Loucy (cell line): ENCODE data around the gene CYP24A1.

Source experiments
- H2AFZ ChIP-seq: fragments of 200-600 bp; sonication (generic); 2 replicates; pipeline ENCODE4 v1.6.0; 2016; ENCODE audit warnings: antibody characterized with exemption, mild to moderate bottlenecking, low read length, moderate library complexity
- H3F3A ChIP-seq: fragments of 200-600 bp; 2 replicates; pipeline ENCODE4 v1.6.0; 2016; ENCODE audit warnings: antibody characterized with exemption, low read depth, mild to moderate bottlenecking
- H3K27me3 ChIP-seq: fragments of 200-600 bp; sonication (generic); 2 replicates; pipeline ENCODE4 v1.6.1; 2014; ENCODE audit warnings: low read length, mild to moderate bottlenecking; ENCODE audit not compliant: insufficient read depth, poor library complexity, severe bottlenecking
- H3K36me3 ChIP-seq: fragments of 200-600 bp; sonication (generic); 2 replicates; pipeline ENCODE4 v1.6.1; 2016; ENCODE audit warnings: low read length; ENCODE audit not compliant: insufficient read depth
- H3K4me1 ChIP-seq: fragments of 200-600 bp; sonication (generic); 2 replicates; pipeline ENCODE4 v1.5.1; 2014; ENCODE audit warnings: low read length, mild to moderate bottlenecking; ENCODE audit not compliant: insufficient read depth, poor library complexity, severe bottlenecking
- H3K4me2 ChIP-seq: fragments of 200-600 bp; sonication (generic); 2 replicates; pipeline ENCODE4 v1.6.0; 2014; ENCODE audit warnings: antibody characterized with exemption, low read length, low read depth, mild to moderate bottlenecking; ENCODE audit not compliant: poor library complexity, severe bottlenecking
- H3K4me3 ChIP-seq: fragments of 200-600 bp; sonication (generic); 2 replicates; pipeline ENCODE4 v1.5.1; 2014; ENCODE audit warnings: low read length, mild to moderate bottlenecking, mixed read lengths; ENCODE audit not compliant: poor library complexity, severe bottlenecking
- H3K79me2 ChIP-seq: fragments of 200-600 bp; sonication (generic); 2 replicates; pipeline ENCODE4 v1.6.1; 2014; ENCODE audit warnings: low read length; ENCODE audit not compliant: insufficient read depth
- H3K9ac ChIP-seq: fragments of 200-600 bp; sonication (generic); 2 replicates; pipeline ENCODE4 v1.6.0; 2014; ENCODE audit warnings: mild to moderate bottlenecking, low read depth, low read length, moderate library complexity; ENCODE audit not compliant: poor library complexity, severe bottlenecking
- H3K9me2 ChIP-seq: fragments of 200-600 bp; sonication (generic); replicated peaks from 2 replicates; pipeline ENCODE4 v1.6.1; 2016; ENCODE audit warnings: low read depth, low read length, mixed read lengths
- H3K9me3 ChIP-seq: fragments of 200-600 bp; sonication (generic); 2 replicates; pipeline ENCODE4 v1.6.1; 2014; ENCODE audit warnings: mild to moderate bottlenecking, antibody characterized with exemption, low read length, low read depth; ENCODE audit not compliant: insufficient read depth
- H4K20me1 ChIP-seq: fragments of 200-600 bp; sonication (generic); 2 replicates; pipeline ENCODE4 v1.6.0; 2014; ENCODE audit warnings: antibody characterized with exemption, low read length, mild to moderate bottlenecking; ENCODE audit not compliant: insufficient read depth, poor library complexity, severe bottlenecking
- CTCF ChIP-seq: fragments of 200-600 bp; sonication (generic); conservative IDR thresholded peaks from 2 replicates; pipeline ENCODE4 v1.5.1; 2014; ENCODE audit warnings: mild to moderate bottlenecking, antibody characterized with exemption, low read length
- EZH2phosphoT487 ChIP-seq: fragments of 200-600 bp; IDR thresholded peaks from 2 replicates; pipeline ENCODE4 v1.6.1; 2018; ENCODE audit warnings: antibody characterized with exemption, mild to moderate bottlenecking, moderate library complexity, borderline replicate concordance

The CYP24A1 gene

GRCh38 chr20:54207053-54207742 lies 33.4 kb upstream of the CYP24A1 start:
- H3K9me2 ChIP-seq, result no peaks in the 10 kb centered on the region
- TF ChIP-seq CTCF, result no peak
- no peak for TF ChIP-seq EZH2phosphoT487
- no peaks in the 10 kb centered on the region for H3K27me3 ChIP-seq
- H3K4me2 ChIP-seq, result peak overlapping the region; percentile 26
- H3K4me3 ChIP-seq, result peak overlapping the region; percentile 88
- peaks cover 5% of the 10 kb centered on the region for H4K20me1 ChIP-seq
- H3K36me3 ChIP-seq, result no peaks in the 10 kb centered on the region
- H3K4me1 ChIP-seq, result peaks cover 22% of the 10 kb centered on the region
- H3K79me2 ChIP-seq, result peaks cover 40% of the 10 kb centered on the region
- peak overlapping the region; percentile 94 for H2AFZ ChIP-seq
- H3F3A ChIP-seq, result no peaks in the 10 kb centered on the region
- H3K9me3 ChIP-seq, result no peaks in the 10 kb centered on the region
- no peak overlapping the region for H3K9ac ChIP-seq

- Histone ChIP-seq H3F3A (no peaks in the 10 kb centered on the region), H3K79me2 (peaks cover 25% of the 10 kb centered on the region), H3K4me2 (no peak overlapping the region), H3K4me3 (no peak overlapping the region), H3K36me3 (no peaks in the 10 kb centered on the region), H4K20me1 (peaks cover 5% of the 10 kb centered on the region), H3K4me1 (peaks cover 16% of the 10 kb centered on the region), H3K9ac (no peak overlapping the region), H3K9me3 (no peaks in the 10 kb centered on the region), H3K9me2 (no peaks in the 10 kb centered on the region), H2AFZ (no peak overlapping the region), H3K27me3 (no peaks in the 10 kb centered on the region)
- no peak for TF ChIP-seq EZH2phosphoT487
- TF ChIP-seq CTCF, result no peak
Measured at GRCh38 chr20:54205450-54205849, 31.7 kb upstream of the CYP24A1 start.

- H3K79me2 ChIP-seq, result peaks cover 15% of the 10 kb centered on the region
- H3K9me3 ChIP-seq, result no peaks in the 10 kb centered on the region
- H2AFZ ChIP-seq, result no peak overlapping the region
- TF ChIP-seq EZH2phosphoT487, result no peak
- no peak overlapping the region for H3K4me3 ChIP-seq
- H3K36me3 ChIP-seq, result no peaks in the 10 kb centered on the region
- H3K9ac ChIP-seq, result no peak overlapping the region
- no peaks in the 10 kb centered on the region for H3K9me2 ChIP-seq
- no peak overlapping the region for H3K4me2 ChIP-seq
- no peaks in the 10 kb centered on the region for H3F3A ChIP-seq
- peaks cover 11% of the 10 kb centered on the region for H3K4me1 ChIP-seq
- no peaks in the 10 kb centered on the region for H3K27me3 ChIP-seq
- H4K20me1 ChIP-seq, result peaks cover 5% of the 10 kb centered on the region
Measured at GRCh38 chr20:54204481-54204880, 30.7 kb upstream of the CYP24A1 start.

GRCh38 chr20:54204063-54204462 lies 30.3 kb upstream of the CYP24A1 start:
- no peak overlapping the region for H3K4me2 ChIP-seq
- H3K9me3 ChIP-seq, result no peaks in the 10 kb centered on the region
- no peaks in the 10 kb centered on the region for H3K9me2 ChIP-seq
- no peak overlapping the region for H2AFZ ChIP-seq
- no peak overlapping the region for H3K4me3 ChIP-seq
- H3K9ac ChIP-seq, result no peak overlapping the region
- H3F3A ChIP-seq, result no peaks in the 10 kb centered on the region
- no peaks in the 10 kb centered on the region for H3K27me3 ChIP-seq
- H3K4me1 ChIP-seq, result peaks cover 6% of the 10 kb centered on the region
- H3K79me2 ChIP-seq, result peaks cover 11% of the 10 kb centered on the region
- no peaks in the 10 kb centered on the region for H3K36me3 ChIP-seq
- H4K20me1 ChIP-seq, result peaks cover 3% of the 10 kb centered on the region
- TF ChIP-seq EZH2phosphoT487, result no peak
- no peak for TF ChIP-seq CTCF
